KOPT-K1 (cell line): ENCODE results near the gene RABL6.

Experiments used
- H3K27ac ChIP-seq: fragments of 200-600 bp; sonication (generic); 2 replicates; pipeline ENCODE4 v1.5.1; 2016; ENCODE audit warnings: antibody characterized with exemption, mild to moderate bottlenecking, low read depth, low read length; ENCODE audit not compliant: poor library complexity, severe bottlenecking
- H3K36me3 ChIP-seq: fragments of 200-600 bp; sonication (generic); 2 replicates; pipeline ENCODE4 v1.5.1; 2017; ENCODE audit warnings: antibody characterized with exemption, mild to moderate bottlenecking, low read length, moderate library complexity; ENCODE audit not compliant: insufficient read depth
- H3K9me3 ChIP-seq: fragments of 200-600 bp; sonication (generic); 2 replicates; pipeline ENCODE4 v1.5.1; 2017; ENCODE audit warnings: antibody characterized with exemption, low read length, mild to moderate bottlenecking; ENCODE audit not compliant: insufficient read depth, poor library complexity, severe bottlenecking

The RABL6 gene

DNA sequence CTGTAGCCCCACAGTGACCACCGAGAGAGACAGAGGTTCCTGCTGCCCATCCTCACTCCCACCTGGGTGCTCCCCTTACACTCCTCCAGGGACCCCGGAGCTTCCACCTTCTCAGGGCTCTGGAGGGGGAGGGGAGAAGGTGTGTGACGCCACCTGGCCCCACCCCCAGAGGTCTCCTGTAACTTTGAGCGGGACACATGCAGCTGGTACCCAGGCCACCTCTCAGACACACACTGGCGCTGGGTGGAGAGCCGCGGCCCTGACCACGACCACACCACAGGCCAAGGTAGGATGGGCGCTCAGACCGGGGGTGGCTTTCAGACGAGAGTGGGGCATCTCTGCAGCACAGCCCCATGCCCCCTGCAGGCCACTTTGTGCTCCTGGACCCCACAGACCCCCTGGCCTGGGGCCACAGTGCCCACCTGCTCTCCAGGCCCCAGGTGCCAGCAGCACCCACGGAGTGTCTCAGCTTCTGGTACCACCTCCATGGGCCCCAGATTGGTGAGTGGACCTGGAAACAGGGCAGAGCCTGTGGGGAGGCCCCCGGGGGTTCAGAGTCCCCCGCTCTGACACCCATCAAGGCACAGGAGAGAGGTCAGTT, 48.9 kb downstream of the RABL6 start:
- no peaks in the 10 kb centered on the region for H3K9me3 ChIP-seq
- peaks cover 7% of the 10 kb centered on the region; the same call in 1 of the 2 replicates for H3K36me3 ChIP-seq
- H3K27ac ChIP-seq, result no peak overlapping the region

DNA sequence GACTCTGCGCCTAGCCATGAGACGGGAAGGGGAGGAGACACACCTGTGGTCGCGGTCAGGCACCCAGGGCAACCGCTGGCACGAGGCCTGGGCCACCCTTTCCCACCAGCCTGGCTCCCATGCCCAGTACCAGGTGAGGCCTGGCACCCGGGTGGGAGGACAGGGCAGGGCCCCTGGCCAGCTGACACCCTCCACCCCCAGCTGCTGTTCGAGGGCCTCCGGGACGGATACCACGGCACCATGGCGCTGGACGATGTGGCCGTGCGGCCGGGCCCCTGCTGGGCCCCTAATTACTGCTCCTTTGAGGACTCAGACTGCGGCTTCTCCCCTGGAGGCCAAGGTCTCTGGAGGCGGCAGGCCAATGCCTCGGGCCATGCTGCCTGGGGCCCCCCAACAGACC, 49.4 kb downstream of the RABL6 start:
- Histone ChIP-seq H3K27ac (no peak overlapping the region), H3K36me3 (peaks cover 12% of the 10 kb centered on the region; the same call in 1 of the 2 replicates)

GRCh38 chr9:136857581-136858412, 50.0 kb downstream of the RABL6 start:
- H3K36me3 ChIP-seq, result peaks cover 19% of the 10 kb centered on the region; the same call in 1 of the 2 replicates
- H3K9me3 ChIP-seq, result no peaks in the 10 kb centered on the region
- H3K27ac ChIP-seq, result no peak overlapping the region

More for the DNA sequence above, 49.4 kb downstream of the RABL6 start:
- no peaks in the 10 kb centered on the region for H3K9me3 ChIP-seq

- Histone ChIP-seq H3K9me3 (no peaks in the 10 kb centered on the region), H3K27ac (no peak overlapping the region), H3K36me3 (peaks cover 25% of the 10 kb centered on the region)
These were observed 50.7 kb downstream of the RABL6 start for GRCh38 chr9:136858452-136858843.

DNA sequence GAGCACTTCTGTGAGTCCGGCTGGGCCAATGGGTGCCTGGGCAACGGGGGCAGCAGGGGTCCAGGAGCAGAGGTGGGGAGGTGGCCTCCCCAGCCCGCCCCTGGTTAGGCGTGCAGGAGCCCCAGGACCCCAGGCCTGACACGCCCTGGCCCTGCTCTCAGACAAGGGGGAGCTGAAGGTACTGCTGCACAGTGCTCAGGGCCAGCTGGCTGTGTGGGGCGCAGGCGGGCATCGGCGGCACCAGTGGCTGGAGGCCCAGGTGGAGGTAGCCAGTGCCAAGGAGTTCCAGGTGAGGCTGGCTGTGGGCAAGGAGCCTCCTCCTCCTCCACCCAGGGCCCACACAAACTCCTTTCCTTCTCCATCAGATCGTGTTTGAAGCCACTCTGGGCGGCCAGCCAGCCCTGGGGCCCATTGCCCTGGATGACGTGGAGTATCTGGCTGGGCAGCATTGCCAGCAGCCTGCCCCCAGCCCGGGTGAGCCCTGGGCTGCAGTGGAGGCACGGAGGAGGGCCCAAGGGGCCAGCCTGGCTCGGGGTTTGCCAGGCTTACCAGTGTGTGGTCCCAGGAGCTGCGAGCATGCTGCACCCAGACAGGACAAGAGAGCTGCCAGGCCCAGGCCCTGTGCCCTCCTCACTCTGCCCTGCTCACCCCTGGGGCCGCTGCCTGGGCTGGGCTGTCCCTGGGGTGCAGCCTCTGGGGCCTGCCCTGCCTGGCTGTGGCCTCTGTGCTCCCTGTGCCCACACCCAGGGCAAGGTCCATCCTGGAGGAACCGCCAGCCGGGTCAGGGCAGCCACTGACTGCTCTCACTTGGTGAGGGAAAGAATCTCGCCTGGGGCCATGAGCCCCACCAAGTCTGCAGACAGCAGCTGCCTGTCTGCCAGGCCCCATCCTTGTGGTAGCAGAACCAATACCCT, 51.4 kb downstream of the RABL6 start:
- Histone ChIP-seq H3K9me3 (no peaks in the 10 kb centered on the region), H3K36me3 (peaks cover 32% of the 10 kb centered on the region), H3K27ac (no peak overlapping the region)

DNA sequence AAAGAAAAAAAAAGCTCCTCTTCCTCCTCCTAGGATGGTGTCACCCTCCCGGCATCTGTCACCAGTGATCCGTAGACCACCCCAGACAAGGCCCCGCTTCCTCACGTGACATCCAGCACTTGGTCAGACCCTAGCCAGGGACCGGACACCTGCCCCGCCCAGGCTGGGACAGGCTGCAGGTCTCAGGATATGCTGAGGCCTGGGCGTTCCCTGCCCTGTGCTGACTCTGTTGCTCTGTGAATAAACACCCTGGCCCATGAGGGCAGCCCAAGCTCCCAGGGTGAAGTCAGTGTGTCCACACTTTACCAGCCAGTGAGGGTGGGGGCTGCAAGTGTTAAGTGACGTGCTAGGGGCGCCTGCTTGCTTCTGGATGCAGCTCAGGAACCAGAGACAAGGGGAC, 52.8 kb downstream of the RABL6 start:
- Histone ChIP-seq H3K9me3 (no peaks in the 10 kb centered on the region), H3K27ac (no peak overlapping the region), H3K36me3 (peaks cover 34% of the 10 kb centered on the region)

DNA sequence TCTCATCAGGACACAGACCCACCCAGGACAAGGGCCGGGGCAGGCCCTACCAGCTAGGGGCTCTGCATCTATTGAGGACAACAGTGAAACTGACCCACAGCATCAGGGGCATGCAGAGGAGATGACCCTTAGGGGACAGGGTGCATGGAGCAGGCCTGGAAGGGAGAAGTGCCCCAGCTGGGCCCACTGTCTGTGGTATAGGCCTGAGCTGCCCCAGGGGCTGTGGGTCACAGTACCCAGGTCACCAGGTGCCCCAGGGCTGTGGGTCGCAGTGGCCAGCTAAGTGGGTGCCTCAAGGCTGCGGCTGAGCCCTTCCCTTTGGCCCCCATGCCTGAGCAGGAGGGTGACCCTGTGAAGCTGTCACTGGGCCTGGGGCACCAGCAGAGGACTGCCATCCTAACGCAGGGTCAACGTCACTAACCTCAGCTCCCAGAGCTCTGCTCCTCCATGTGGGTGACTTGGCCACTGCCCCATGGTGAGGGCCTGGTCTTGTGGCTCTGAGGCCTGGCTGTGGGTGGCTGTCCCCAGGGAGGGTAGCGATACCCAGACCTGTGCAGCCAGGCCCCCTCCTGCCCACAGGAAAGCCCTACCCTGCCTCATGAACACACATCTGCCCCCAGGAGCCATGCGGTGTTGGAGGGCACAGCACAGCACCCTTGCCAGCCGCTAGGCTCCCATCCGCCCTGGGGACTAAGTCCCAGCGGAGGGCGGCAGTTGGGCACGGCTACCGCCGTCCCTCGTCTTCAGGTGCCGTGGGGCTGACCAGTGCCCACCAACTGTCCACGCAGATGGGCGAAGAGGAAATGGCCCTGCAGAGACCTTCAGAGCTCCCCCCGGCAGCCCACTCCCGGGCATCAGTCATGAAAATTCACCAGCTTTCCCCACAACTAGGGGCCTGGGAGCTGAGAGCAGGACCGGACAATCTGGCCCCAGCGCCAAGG, 53.5 kb downstream of the RABL6 start:
- Histone ChIP-seq H3K27ac (no peak overlapping the region), H3K36me3 (peaks cover 34% of the 10 kb centered on the region), H3K9me3 (no peaks in the 10 kb centered on the region)

GRCh38 chr9:136861874-136862457, 54.2 kb downstream of the RABL6 start:
- Histone ChIP-seq H3K36me3 (peaks cover 34% of the 10 kb centered on the region), H3K27ac (no peak overlapping the region), H3K9me3 (no peaks in the 10 kb centered on the region)

- Histone ChIP-seq H3K27ac (no peak overlapping the region), H3K36me3 (peaks cover 34% of the 10 kb centered on the region), H3K9me3 (no peaks in the 10 kb centered on the region)
These were observed 55.3 kb downstream of the RABL6 start for GRCh38 chr9:136862849-136863622.

DNA sequence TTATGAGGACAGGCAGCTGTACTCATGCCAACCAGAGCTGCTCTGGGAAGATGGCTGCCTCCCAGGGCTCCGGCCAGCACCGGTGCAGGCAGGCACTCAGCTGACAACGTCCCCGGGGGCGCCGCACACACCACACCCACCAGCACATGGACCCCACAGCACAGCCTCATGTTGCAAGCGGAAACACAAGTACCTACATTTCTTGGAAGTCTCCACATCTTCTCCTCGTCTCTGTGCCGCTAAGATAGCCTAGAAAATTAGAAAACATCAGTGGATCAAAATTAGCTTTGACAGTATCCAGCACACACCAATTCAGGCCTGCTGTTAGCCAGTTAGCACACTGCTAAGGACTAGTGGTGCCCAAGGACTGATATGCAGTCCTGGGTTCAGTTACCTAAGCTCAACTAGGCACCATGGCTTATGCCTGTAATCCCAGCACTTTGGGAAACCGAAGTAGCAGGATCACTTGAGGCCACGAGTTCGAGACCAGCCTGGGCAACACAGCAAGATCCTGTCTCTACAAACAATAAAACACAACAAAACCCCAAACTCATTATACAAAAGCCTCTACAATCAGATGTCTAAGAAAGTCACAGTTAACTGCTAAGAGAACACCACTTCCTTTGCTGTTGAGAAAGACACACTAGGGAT, 56.0 kb downstream of the RABL6 start:
- H3K27ac ChIP-seq, result no peak overlapping the region
- no peaks in the 10 kb centered on the region for H3K9me3 ChIP-seq
- peaks cover 34% of the 10 kb centered on the region for H3K36me3 ChIP-seq

DNA sequence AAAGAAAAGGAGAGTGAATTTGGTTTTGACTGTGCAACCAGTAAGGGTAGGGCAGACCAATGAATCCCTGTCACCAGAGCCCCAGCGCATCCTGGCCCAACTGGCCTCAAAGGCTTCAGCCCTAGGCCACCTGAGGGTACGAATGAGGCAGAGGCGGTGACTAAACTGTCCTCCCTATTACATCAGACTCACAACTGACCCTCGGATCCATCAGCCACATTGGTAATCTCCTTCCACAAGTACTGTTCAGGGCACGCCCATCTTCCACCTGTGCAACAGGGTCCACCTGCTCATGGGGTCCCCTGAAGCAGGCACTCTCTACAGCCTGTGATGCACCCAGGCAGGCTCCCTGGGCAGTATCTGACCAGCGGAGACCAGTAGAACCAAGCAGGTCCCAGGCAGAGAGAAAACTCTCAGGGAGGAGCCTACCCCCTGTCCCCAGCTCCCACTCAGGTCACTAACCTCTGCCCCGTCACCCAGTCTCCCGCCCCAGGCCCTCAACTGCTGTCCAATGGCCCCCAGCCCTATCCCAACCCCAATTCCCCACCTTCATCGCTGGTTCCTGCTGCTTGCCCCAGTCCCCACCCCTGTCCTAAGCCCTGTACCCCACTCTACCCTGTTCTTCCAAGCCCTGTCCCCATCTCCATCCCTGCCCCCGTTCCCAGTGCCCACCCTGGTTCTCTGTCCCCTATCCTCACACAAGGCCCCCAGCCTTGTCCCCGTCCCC, 57.5 kb downstream of the RABL6 start:
- Histone ChIP-seq H3K36me3 (peaks cover 34% of the 10 kb centered on the region), H3K9me3 (no peaks in the 10 kb centered on the region), H3K27ac (peak overlapping the region; percentile 71)

GRCh38 chr9:136865768-136866103, 58.0 kb downstream of the RABL6 start:
- peaks cover 34% of the 10 kb centered on the region for H3K36me3 ChIP-seq
- peak overlapping the region; percentile 71 for H3K27ac ChIP-seq

More at GRCh38 chr9:136865768-136866103, 58.0 kb downstream of the RABL6 start:
- H3K9me3 ChIP-seq, result no peaks in the 10 kb centered on the region
